ENCODE measurements around the gene CAMK2B. TPM values are rescaled to one million over a fixed set of nuclear protein-coding genes. Genes with fewer than 3 reads are reported as not detected.
"Not testable (repeated sequence)": the region's sequence is repeated elsewhere in the genome, so short reads cannot be mapped to it uniquely, and the experiment has no call there.

Gene CAMK2B
- total RNA-seq, 1 donor from 2014 or later = not detected

DNA sequence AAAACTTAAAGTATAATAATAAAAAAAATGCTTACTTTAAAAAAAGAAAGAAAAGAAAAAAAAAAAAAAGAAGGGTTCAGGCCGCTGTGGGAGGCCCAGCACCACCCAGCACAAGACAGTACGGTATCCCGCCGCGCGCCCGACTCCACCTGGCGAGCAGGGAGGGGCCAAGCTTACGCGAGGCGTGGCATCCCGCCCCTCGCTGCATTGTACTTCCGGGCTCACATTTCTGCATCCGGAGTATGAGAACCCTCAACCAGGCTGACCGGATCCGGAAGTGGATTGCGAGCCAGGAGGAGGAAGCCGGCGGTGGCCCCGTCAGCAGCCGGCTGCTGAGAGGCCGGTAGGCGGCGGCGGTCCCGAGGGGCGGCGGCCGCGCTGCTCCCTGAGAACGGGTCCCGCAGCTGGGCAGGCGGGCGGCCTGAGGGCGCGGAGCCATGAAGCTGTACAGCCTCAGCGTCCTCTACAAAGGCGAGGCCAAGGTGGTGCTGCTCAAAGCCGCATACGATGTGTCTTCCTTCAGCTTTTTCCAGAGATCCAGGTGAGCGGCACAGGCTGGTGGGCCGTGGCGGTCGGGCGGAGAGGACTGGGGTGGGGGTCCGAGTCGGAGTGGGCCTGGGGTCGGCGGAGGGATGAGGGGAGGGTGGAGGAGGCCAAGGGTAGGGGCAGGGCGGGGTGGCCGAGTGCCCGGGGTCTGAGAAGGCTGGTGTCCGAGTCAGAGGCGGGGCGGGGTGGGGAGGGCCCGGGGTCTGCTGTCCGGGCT, 124.5 kb downstream of the CAMK2B start, which contains the start of gene YKT6:
YKT6 (plus strand) TSS at position 280 of the 763 bp plus-strand sequence; CDS start at position 438, 158 bp downstream.
- TF ChIP-seq, protein P1, sequence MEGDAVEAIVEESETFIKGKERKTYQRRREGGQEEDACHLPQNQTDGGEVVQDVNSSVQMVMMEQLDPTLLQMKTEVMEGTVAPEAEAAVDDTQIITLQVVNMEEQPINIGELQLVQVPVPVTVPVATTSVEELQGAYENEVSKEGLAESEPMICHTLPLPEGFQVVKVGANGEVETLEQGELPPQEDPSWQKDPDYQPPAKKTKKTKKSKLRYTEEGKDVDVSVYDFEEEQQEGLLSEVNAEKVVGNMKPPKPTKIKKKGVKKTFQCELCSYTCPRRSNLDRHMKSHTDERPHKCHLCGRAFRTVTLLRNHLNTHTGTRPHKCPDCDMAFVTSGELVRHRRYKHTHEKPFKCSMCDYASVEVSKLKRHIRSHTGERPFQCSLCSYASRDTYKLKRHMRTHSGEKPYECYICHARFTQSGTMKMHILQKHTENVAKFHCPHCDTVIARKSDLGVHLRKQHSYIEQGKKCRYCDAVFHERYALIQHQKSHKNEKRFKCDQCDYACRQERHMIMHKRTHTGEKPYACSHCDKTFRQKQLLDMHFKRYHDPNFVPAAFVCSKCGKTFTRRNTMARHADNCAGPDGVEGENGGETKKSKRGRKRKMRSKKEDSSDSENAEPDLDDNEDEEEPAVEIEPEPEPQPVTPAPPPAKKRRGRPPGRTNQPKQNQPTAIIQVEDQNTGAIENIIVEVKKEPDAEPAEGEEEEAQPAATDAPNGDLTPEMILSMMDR (IDR thresholded peaks at IDR 0.05; ENCODE audit: insufficient read depth, low read length, severe bottlenecking) = peak; percentile 70
- FAIRE-seq = no peak

DNA sequence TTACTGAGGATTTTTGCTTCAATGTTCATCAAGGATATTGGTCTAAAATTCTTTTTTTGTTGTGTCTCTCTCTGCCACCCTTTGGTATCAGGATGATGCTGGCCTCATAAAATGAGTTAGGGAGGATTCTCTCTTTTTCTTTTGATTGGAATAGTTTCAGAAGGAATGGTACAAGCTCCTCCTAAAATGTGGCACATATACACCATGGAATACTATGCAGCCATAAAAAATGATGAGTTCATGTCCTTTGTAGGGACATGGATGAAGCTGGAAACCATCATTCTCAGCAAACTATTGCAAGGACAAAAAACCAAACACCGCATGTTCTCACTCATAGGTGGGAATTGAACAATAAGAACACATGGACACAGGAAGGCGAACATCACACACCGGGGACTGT, 125.2 kb downstream of the CAMK2B start:
- not testable (repeated sequence) for H3K4me3 ChIP-seq (ENCODE audit: low read depth, low read length); FAIRE-seq; DNase-seq (ENCODE audit: low read depth); H3K36me3 ChIP-seq (ENCODE audit: control insufficient read depth, insufficient read depth, low read length); H3K27me3 ChIP-seq (ENCODE audit: control insufficient read depth, insufficient read depth, low read length)

More for the DNA sequence above, 124.5 kb downstream of the CAMK2B start, which contains the start of gene YKT6:
- Histone ChIP-seq H3K4me3 (ENCODE audit: low read depth, low read length) (peak within 1 kb of the TSS; percentile 99), H3K36me3 (ENCODE audit: control insufficient read depth, insufficient read depth, low read length) (peaks cover 6% of the 10 kb centered on the region), H3K27me3 (ENCODE audit: control insufficient read depth, insufficient read depth, low read length) (no peaks in the 10 kb centered on the region)
- peak; percentile 94 for DNase-seq (ENCODE audit: low read depth)

DNA sequence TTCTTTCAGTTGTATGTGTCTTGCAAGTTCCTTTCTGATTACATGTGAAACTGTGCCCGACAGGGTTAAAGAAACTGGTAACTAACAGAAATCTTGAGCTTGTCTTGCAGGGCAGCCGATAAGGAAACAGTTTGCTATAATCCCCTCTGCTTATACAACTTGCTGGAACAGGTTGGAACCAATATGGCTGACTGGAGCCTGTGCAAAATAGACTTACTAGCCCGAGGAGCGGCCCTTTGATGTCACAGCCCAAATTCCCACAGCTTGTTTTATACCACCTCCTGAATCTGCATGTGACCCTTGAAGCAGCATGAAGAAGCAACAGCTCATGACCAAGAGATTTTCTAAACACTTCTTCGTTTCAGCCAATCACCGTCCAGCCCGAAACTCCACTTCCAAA, 127.9 kb downstream of the CAMK2B start:
- Histone ChIP-seq H3K36me3 (ENCODE audit: control insufficient read depth, insufficient read depth, low read length) (no peaks in the 10 kb centered on the region), H3K4me3 (ENCODE audit: low read depth, low read length) (no peak overlapping the region), H3K27me3 (ENCODE audit: control insufficient read depth, insufficient read depth, low read length) (no peaks in the 10 kb centered on the region)
- TF ChIP-seq, protein P1 (IDR thresholded peaks at IDR 0.05; ENCODE audit: insufficient read depth, low read length, severe bottlenecking) = no peak
- no peak for DNase-seq (ENCODE audit: low read depth)
- FAIRE-seq = no peak

DNA sequence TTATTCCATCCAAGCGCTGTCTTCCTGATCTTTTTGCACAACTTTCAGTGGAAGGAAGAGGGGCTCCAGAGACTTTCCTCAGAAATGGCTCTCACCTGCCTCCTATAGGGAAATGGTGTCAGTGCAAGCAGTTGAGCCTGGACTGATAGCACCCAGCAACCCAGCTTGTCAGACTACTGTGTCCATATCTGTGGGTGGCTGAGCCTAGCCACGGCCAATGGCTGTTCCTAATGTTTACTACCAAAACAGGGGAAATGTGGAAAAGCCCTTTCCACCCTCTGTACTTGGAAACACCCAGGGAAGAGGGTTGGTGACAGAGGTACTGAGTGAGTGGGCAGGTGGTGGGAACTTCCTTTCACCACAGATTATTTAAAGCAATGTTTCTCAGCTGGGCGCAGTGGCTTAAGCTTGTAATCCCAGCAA, 128.9 kb downstream of the CAMK2B start:
- FAIRE-seq (no peak), DNase-seq (ENCODE audit: low read depth) (peak; percentile 49)
- no peak overlapping the region for H3K4me3 ChIP-seq (ENCODE audit: low read depth, low read length)
- H3K36me3 ChIP-seq (ENCODE audit: control insufficient read depth, insufficient read depth, low read length) = no peaks in the 10 kb centered on the region
- no peaks in the 10 kb centered on the region for H3K27me3 ChIP-seq (ENCODE audit: control insufficient read depth, insufficient read depth, low read length)
- TF ChIP-seq, protein P1 (IDR thresholded peaks at IDR 0.05; ENCODE audit: insufficient read depth, low read length, severe bottlenecking) = peak; percentile 75

DNA sequence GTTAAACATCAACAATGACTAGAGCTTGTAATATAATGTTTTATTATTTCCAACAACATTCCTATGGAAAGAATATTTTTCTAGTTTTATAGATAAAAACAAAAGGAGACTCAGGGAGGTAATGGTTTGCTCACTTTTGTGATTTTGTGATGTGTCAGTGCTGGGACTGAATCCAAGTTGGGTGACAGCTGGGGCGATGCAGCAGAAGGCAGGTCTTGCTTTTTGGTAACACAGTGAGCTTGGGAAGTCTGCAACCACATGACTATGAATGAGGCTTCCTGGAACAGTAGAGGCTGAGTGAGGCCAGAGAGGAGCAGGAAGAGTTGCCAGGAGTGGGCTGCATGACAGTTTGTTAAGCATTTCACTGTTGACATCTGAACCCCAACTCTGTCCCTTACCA, 129.5 kb downstream of the CAMK2B start:
- no peaks in the 10 kb centered on the region for H3K36me3 ChIP-seq (ENCODE audit: control insufficient read depth, insufficient read depth, low read length)
- TF ChIP-seq, protein P1 (IDR thresholded peaks at IDR 0.05; ENCODE audit: insufficient read depth, low read length, severe bottlenecking) = no peak
- H3K27me3 ChIP-seq (ENCODE audit: control insufficient read depth, insufficient read depth, low read length) = no peaks in the 10 kb centered on the region
- no peak overlapping the region for H3K4me3 ChIP-seq (ENCODE audit: low read depth, low read length)
- no peak for FAIRE-seq
- DNase-seq (ENCODE audit: low read depth) = peak; percentile 39

DNA sequence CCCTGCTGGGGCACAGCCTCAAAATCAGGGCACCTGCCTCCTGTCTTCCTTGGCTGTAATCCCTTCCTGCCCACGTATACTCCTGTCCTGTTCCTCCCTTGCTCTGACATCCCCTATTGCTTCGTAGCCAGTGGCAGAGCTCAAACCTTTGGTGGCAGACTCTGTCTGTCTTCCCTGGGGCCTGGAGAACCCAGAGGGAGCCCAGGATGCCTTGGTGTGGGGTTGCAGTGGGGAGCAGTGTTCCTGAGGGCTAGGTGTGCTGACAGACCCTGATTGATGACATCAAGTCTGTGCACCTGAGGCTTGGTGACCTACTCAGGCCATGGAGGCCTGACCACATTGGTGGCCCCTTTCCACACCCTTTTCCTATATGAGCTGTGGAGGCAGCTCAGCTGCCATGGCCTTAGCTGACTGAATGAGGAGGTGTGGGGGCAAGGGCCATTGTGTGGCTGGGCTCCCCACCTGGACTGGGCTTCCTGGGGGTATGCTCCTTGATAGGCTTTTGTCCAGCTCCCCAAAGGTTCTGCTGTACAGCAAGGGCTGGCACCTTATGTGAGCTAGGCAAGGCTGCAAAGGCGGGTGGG, 130.7 kb downstream of the CAMK2B start:
- H3K4me3 ChIP-seq (ENCODE audit: low read depth, low read length) = no peak overlapping the region
- TF ChIP-seq, protein P1 (IDR thresholded peaks at IDR 0.05; ENCODE audit: insufficient read depth, low read length, severe bottlenecking) = no peak
- no peaks in the 10 kb centered on the region for H3K27me3 ChIP-seq (ENCODE audit: control insufficient read depth, insufficient read depth, low read length)
- no peaks in the 10 kb centered on the region for H3K36me3 ChIP-seq (ENCODE audit: control insufficient read depth, insufficient read depth, low read length)
- FAIRE-seq (no peak), DNase-seq (ENCODE audit: low read depth) (no peak)
